ENCODE results near the gene SCART1. TPM values are rescaled to one million over a fixed set of nuclear protein-coding genes. Genes with fewer than 3 reads are reported as not detected.

The SCART1 gene
- total RNA-seq, 1 experiment from 2014 or later = 1.1 TPM

GRCh38 chr10:133444342-133445267 lies 9.1 kb upstream of the SCART1 start:
- ATAC-seq = no peak
- no peak overlapping the region for H3K4me3 Mint-ChIP-seq
- TF ChIP-seq SMAD3 (CRISPR knock-in tag; IDR thresholded peaks at IDR 0.05; ENCODE audit: borderline replicate concordance) = no peak
- no peak for TF ChIP-seq MLX (CRISPR knock-in tag; IDR thresholded peaks at IDR 0.05)
- no peak for TF ChIP-seq ZNF281 (CRISPR knock-in tag; IDR thresholded peaks at IDR 0.05)
- no peak for TF ChIP-seq FOXK1 (CRISPR knock-in tag; IDR thresholded peaks at IDR 0.05)
- no peak for TF ChIP-seq RORB (CRISPR knock-in tag; IDR thresholded peaks at IDR 0.05)
- TF ChIP-seq E2F1 (CRISPR knock-in tag; IDR thresholded peaks at IDR 0.05) = no peak
- TF ChIP-seq ZNF232 (CRISPR knock-in tag; IDR thresholded peaks at IDR 0.05) = no peak
- TF ChIP-seq IRF1 (CRISPR knock-in tag; IDR thresholded peaks at IDR 0.05) = no peak
- TF ChIP-seq SP1 (CRISPR knock-in tag; conservative IDR thresholded peaks at IDR 0.05) = no peak
- TF ChIP-seq USF1 (CRISPR knock-in tag; IDR thresholded peaks at IDR 0.05) = no peak
- no peak for TF ChIP-seq STAT6 (CRISPR knock-in tag; conservative IDR thresholded peaks at IDR 0.05; ENCODE audit: low read depth)
- no peak for TF ChIP-seq PRRX2 (CRISPR knock-in tag; IDR thresholded peaks at IDR 0.05)
- no peak for TF ChIP-seq NR2C2 (CRISPR knock-in tag; IDR thresholded peaks at IDR 0.05)
- no peak for TF ChIP-seq ZNF416 (CRISPR knock-in tag; IDR thresholded peaks at IDR 0.05)
- no peak for TF ChIP-seq JAZF1 (CRISPR knock-in tag; IDR thresholded peaks at IDR 0.05)
- TF ChIP-seq SOX15 (CRISPR knock-in tag; IDR thresholded peaks at IDR 0.05) = no peak
- no peak for TF ChIP-seq ATF2 (CRISPR knock-in tag; IDR thresholded peaks at IDR 0.05; ENCODE audit: borderline replicate concordance, low read depth)

More at GRCh38 chr10:133444342-133445267, 9.1 kb upstream of the SCART1 start:
- H3K36me3 Mint-ChIP-seq = peaks cover 62% of the 10 kb centered on the region
- ChIA-PET POLR2A (no interaction called here), CTCF (no interaction called here)
- no peaks in the 10 kb centered on the region for H3K4me1 Mint-ChIP-seq
- H3K27me3 Mint-ChIP-seq (ENCODE audit: low read depth) = peaks cover 19% of the 10 kb centered on the region
- no peak overlapping the region for H3K27ac Mint-ChIP-seq
- H3K9me3 Mint-ChIP-seq = peaks cover 68% of the 10 kb centered on the region
- no peak for DNase-seq (ENCODE audit: low spot score)
